HEK293 (cell line): ENCODE results near the gene KCNQ1.

ENCODE experiments used
- CTCF ChIP-seq: fragments of 450-650 bp; formaldehyde crosslinking; IDR thresholded peaks from 2 replicates; pipeline ENCODE4 v1.5.1; 2016; ENCODE audit warnings: missing biosample characterization, missing genetic modification characterization
- KLF1 ChIP-seq: fragments of 450-650 bp; formaldehyde crosslinking; IDR thresholded peaks from 2 replicates; pipeline ENCODE4 v1.5.1; 2016; ENCODE audit warnings: missing biosample characterization, missing genetic modification characterization
- KLF10 ChIP-seq: fragments of 450-650 bp; IDR thresholded peaks from 2 replicates; pipeline ENCODE4 v1.5.1; 2018; ENCODE audit warnings: missing biosample characterization, mild to moderate bottlenecking, missing genetic modification characterization
- PATZ1 ChIP-seq: fragments of 450-650 bp; formaldehyde crosslinking; IDR thresholded peaks from 2 replicates; pipeline ENCODE4 v1.5.1; 2016; ENCODE audit warnings: missing biosample characterization, missing genetic modification characterization
- PBX3 ChIP-seq: sonication (generic); formaldehyde crosslinking; IDR thresholded peaks from 2 replicates; pipeline ENCODE4 v1.8.1; 2022; ENCODE audit warnings: mild to moderate bottlenecking, moderate library complexity, missing genetic modification reagents
- RBAK ChIP-seq: fragments of 450-650 bp; formaldehyde crosslinking; IDR thresholded peaks from 2 replicates; pipeline ENCODE4 v1.5.1; 2016; ENCODE audit warnings: missing biosample characterization, missing genetic modification characterization
- YY1 ChIP-seq: fragments of 450-650 bp; formaldehyde crosslinking; IDR thresholded peaks from 2 replicates; pipeline ENCODE4 v1.5.1; 2018; ENCODE audit warnings: missing biosample characterization, missing genetic modification characterization
- ZBTB7A ChIP-seq: fragments of 450-650 bp; formaldehyde crosslinking; IDR thresholded peaks from 2 replicates; pipeline ENCODE4 v1.5.1; 2016; ENCODE audit warnings: low read depth, missing biosample characterization, missing genetic modification characterization
- ZNF146 ChIP-seq: fragments of 450-650 bp; formaldehyde crosslinking; IDR thresholded peaks from 2 replicates; pipeline ENCODE4 v1.5.1; 2016; ENCODE audit warnings: missing biosample characterization, missing genetic modification characterization
- ZNF292 ChIP-seq: fragments of 450-650 bp; formaldehyde crosslinking; IDR thresholded peaks from 2 replicates; pipeline ENCODE4 v1.5.1; 2016; ENCODE audit warnings: low read depth, missing biosample characterization, missing genetic modification characterization, borderline replicate concordance
- ZNF423 ChIP-seq: fragments of 450-650 bp; formaldehyde crosslinking; IDR thresholded peaks from 2 replicates; pipeline ENCODE4 v1.5.1; 2016; ENCODE audit warnings: missing biosample characterization, missing genetic modification characterization
- TF ChIP-seq, protein P1 (sequence below): fragments of 450-650 bp; formaldehyde crosslinking; IDR thresholded peaks from 2 replicates; pipeline ENCODE4 v1.5.1; 2017; ENCODE audit warnings: missing biosample characterization, mild to moderate bottlenecking, missing genetic modification characterization, moderate library complexity

GRCh38 chr11:2422461-2423156, 22.2 kb upstream of the KCNQ1 start:
- no peak for TF ChIP-seq ZNF146 (tag by site-specific recombination)
- no peak for TF ChIP-seq CTCF (tag by site-specific recombination)
- TF ChIP-seq KLF1 = no peak
- TF ChIP-seq RBAK (tag by site-specific recombination) = no peak
- no peak for TF ChIP-seq ZNF423 (tag by site-specific recombination)
- TF ChIP-seq PATZ1 (tag by site-specific recombination) = no peak
- TF ChIP-seq PBX3 (CRISPR knock-in tag) = no peak
- no peak for TF ChIP-seq ZBTB7A (tag by site-specific recombination)
- TF ChIP-seq ZNF292 (tag by site-specific recombination) = no peak
- TF ChIP-seq, protein P1, sequence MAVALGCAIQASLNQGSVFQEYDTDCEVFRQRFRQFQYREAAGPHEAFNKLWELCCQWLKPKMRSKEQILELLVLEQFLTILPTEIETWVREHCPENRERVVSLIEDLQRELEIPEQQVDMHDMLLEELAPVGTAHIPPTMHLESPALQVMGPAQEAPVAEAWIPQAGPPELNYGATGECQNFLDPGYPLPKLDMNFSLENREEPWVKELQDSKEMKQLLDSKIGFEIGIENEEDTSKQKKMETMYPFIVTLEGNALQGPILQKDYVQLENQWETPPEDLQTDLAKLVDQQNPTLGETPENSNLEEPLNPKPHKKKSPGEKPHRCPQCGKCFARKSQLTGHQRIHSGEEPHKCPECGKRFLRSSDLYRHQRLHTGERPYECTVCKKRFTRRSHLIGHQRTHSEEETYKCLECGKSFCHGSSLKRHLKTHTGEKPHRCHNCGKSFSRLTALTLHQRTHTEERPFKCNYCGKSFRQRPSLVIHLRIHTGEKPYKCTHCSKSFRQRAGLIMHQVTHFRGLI (tag by site-specific recombination) = no peak
- TF ChIP-seq KLF10 (tag by site-specific recombination) = no peak
- no peak for TF ChIP-seq YY1 (tag by site-specific recombination)
